ENCODE measurements around the gene SEMA6A. TPM values are rescaled to one million over a fixed set of nuclear protein-coding genes. Genes with fewer than 3 reads are reported as not detected.

The SEMA6A gene
- total RNA-seq, 2 experiments from 2014 or later: not detected

DNA sequence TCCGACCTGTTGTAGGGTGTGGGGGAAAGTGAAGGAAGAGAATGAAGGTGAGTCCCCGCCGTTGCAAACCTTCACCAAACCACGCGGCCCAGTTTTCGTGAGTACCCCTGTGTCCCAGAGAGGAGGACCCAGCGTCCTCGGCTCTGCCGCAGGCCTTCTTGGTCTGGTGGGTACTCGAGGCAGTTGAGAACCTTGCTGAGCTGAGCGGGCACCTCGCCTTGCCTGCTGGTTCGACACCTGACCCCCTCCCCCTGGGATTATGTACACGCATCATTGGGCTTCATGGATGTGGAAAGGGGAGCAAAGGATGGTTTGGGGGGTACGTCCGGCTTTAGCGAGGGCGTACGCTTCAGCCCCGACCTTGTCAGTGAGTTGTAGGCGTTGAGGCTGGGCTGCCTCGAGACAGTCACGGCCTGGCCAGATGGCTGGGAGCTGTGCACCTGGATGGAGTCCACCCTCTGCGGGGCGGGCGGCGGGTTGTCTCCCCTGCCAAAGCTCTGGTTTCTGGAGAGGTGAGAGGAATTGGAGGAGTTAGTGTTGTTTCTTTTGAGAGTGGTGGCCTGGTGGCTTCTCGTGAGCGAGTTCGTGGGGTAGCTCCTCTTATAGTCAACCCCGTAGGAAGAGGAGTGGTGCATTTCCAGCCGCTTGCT lies 128.1 kb downstream of the SEMA6A start:
- no peak overlapping the region for H3K27ac Mint-ChIP-seq
- peaks cover 22% of the 10 kb centered on the region for H3K36me3 Mint-ChIP-seq
- H3K4me1 Mint-ChIP-seq: no peaks in the 10 kb centered on the region
- no peak for DNase-seq
- no peaks in the 10 kb centered on the region for H3K27me3 Mint-ChIP-seq
- no peaks in the 10 kb centered on the region for H3K9me3 Mint-ChIP-seq
- no peak overlapping the region for H3K4me3 Mint-ChIP-seq

DNA sequence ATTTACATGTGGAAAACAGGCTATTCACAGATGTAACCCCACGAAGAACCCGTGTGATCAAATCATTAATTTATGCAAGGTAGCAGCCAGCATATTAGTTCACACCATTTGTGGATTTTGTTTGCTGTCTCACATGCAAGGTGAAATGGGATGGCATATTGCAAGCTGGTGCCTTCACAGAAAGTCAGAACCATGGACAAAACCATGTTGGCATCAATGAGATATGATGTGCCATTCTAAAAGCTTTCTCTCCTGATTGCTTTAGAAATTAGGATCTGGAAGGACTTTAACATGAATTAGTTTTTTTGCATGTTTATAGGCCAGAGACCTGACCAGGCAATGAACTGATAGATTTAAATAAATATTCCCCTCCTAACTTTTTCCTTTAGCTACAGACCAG lies 129.3 kb downstream of the SEMA6A start:
- Mint-ChIP-seq H3K36me3 (peaks cover 17% of the 10 kb centered on the region), H3K9me3 (no peaks in the 10 kb centered on the region), H3K4me1 (no peaks in the 10 kb centered on the region), H3K27me3 (no peaks in the 10 kb centered on the region), H3K4me3 (no peak overlapping the region), H3K27ac (no peak overlapping the region)
- no peak for DNase-seq

GRCh38 chr5:116444373-116445295 lies 130.0 kb downstream of the SEMA6A start:
- H3K4me1 Mint-ChIP-seq: no peaks in the 10 kb centered on the region
- DNase-seq: no peak
- no peaks in the 10 kb centered on the region for H3K27me3 Mint-ChIP-seq
- H3K4me3 Mint-ChIP-seq: no peak overlapping the region
- H3K36me3 Mint-ChIP-seq: peaks cover 17% of the 10 kb centered on the region
- H3K27ac Mint-ChIP-seq: no peak overlapping the region
- no peaks in the 10 kb centered on the region for H3K9me3 Mint-ChIP-seq

DNA sequence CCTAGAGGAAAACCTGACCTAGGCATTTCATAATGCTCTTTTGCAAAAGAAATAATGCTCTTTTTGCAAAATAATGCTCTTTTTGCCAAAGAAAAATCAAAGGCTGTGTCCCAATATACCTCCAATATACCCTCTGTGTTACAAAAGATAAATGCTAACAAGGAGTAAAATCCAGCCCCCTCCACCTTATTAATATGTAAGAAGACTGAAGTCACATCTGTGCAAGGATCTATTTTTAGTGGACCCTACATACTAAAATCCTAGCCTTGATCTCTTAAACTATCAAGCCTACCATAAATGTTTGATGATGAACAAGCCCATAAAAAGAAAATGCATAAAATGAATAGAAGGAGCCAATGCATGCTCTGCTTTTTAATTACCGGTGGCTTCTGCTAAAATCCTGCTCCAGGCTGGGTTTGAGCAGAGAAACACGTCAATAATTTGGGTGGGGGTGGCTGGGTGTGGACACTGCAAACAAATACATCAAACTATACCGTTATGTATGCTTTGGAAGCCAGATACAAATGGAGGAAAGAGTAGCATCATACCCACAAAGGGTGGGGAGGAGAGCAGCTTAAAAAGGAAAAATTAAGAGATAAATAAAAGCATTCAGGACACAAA lies 131.6 kb downstream of the SEMA6A start:
- no peak overlapping the region for H3K27ac Mint-ChIP-seq
- H3K36me3 Mint-ChIP-seq: peaks cover 15% of the 10 kb centered on the region
- no peaks in the 10 kb centered on the region for H3K4me1 Mint-ChIP-seq
- H3K9me3 Mint-ChIP-seq: no peaks in the 10 kb centered on the region
- no peak for DNase-seq
- no peak overlapping the region for H3K4me3 Mint-ChIP-seq
- no peaks in the 10 kb centered on the region for H3K27me3 Mint-ChIP-seq

GRCh38 chr5:116442095-116442534 lies 132.5 kb downstream of the SEMA6A start:
- peaks cover 12% of the 10 kb centered on the region for H3K36me3 Mint-ChIP-seq
- DNase-seq: no peak
- no peaks in the 10 kb centered on the region for H3K9me3 Mint-ChIP-seq
- H3K27me3 Mint-ChIP-seq: no peaks in the 10 kb centered on the region
- H3K4me3 Mint-ChIP-seq: no peak overlapping the region
- H3K4me1 Mint-ChIP-seq: no peaks in the 10 kb centered on the region
- no peak overlapping the region for H3K27ac Mint-ChIP-seq

DNA sequence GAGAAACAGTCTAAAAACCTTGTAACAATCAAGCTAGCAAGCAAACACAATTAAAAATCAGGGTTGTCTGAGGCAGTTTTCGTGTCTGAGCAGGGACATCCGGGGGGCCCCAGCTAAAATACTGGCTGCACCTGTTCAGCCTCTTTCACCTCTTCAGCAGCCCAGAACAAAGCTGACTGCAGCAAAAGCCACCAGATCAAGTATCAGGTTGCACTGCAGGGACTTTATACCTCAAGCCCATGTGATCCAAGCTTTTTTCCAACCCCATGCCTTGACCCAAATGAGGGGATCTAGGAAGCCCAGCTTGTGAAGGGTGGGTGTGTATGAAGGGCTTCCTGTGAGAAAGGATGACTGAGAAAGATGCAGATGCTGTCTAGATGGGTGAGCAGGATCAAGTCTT lies 133.4 kb downstream of the SEMA6A start:
- DNase-seq: no peak
- no peaks in the 10 kb centered on the region for H3K27me3 Mint-ChIP-seq
- H3K27ac Mint-ChIP-seq: no peak overlapping the region
- H3K9me3 Mint-ChIP-seq: no peaks in the 10 kb centered on the region
- H3K36me3 Mint-ChIP-seq: peaks cover 7% of the 10 kb centered on the region
- H3K4me3 Mint-ChIP-seq: no peak overlapping the region
- H3K4me1 Mint-ChIP-seq: no peaks in the 10 kb centered on the region

- H3K4me3 Mint-ChIP-seq: no peak overlapping the region
- no peak for DNase-seq
- H3K27ac Mint-ChIP-seq: no peak overlapping the region
- no peaks in the 10 kb centered on the region for H3K27me3 Mint-ChIP-seq
- H3K9me3 Mint-ChIP-seq: no peaks in the 10 kb centered on the region
- peaks cover 4% of the 10 kb centered on the region for H3K36me3 Mint-ChIP-seq
- no peaks in the 10 kb centered on the region for H3K4me1 Mint-ChIP-seq
These were observed 134.1 kb downstream of the SEMA6A start for GRCh38 chr5:116440457-116441001.

- H3K4me1 Mint-ChIP-seq: no peaks in the 10 kb centered on the region
These were observed 134.7 kb downstream of the SEMA6A start for GRCh38 chr5:116439905-116440304.

DNA sequence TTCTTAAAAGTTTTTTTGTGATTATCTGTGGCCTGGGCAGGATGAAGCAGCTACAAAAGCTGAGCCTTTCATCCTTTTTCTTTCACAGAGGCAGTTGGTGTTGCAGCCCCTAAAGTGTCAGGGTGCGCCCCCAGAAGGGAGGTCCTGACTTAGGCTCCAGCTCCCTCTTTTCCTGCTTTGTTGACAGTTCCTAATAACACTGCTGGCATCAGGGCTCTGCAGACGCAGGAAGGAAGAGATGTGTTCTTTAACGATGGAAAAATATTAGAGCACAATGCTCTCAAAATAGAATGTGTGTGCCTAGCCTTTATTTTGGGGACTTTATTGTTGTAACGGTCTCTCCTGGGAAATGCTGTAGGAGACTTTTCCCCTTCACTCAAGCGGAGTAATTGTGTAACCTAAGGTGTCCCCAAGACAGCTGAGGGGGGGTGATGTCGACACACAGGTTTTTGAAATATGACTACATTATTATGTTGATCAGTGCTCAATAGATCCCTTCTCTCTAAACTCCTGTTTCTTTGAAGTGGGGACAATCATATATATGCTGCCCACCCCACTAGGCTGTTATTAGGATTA lies 135.6 kb downstream of the SEMA6A start:
- no peaks in the 10 kb centered on the region for H3K4me1 Mint-ChIP-seq
- H3K36me3 Mint-ChIP-seq: peaks cover 9% of the 10 kb centered on the region
- H3K27me3 Mint-ChIP-seq: no peaks in the 10 kb centered on the region
- no peak for DNase-seq
- no peak overlapping the region for H3K4me3 Mint-ChIP-seq
- no peaks in the 10 kb centered on the region for H3K9me3 Mint-ChIP-seq
- no peak overlapping the region for H3K27ac Mint-ChIP-seq

More at GRCh38 chr5:116439905-116440304, 134.7 kb downstream of the SEMA6A start:
- no peaks in the 10 kb centered on the region for H3K9me3 Mint-ChIP-seq
- no peak overlapping the region for H3K4me3 Mint-ChIP-seq
- no peak overlapping the region for H3K27ac Mint-ChIP-seq
- no peaks in the 10 kb centered on the region for H3K27me3 Mint-ChIP-seq
- no peak for DNase-seq
- peaks cover 5% of the 10 kb centered on the region for H3K36me3 Mint-ChIP-seq

DNA sequence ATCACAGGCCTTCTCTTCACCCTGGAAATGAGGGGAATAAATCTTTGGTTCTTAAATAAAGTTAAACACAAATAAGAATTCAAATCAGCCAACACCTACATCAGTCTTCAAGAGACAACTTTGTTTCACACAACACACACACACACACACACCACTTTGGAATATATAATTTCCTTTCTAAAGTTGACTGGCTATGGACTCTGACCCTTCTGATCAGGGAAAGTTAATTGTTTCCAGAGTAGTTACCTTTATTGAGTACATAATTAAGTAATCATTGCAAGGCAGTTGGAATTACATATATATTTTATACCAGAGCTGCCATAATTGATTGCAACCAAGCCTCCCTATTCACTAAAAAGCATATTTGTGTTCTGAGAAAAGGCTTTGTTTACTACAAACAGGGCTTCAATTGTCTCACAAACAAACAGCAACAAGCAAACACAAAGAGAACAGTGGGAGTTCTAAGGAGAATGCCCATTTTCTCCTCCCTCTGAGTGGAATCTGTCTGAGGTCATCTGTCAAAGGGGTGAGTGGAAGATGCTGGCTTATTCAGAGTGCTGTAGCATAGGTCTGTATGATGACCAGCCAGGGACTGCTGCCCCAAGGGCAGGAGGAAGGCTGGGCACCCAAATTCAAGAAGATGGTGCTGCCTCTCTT lies 136.6 kb downstream of the SEMA6A start:
- no peaks in the 10 kb centered on the region for H3K4me1 Mint-ChIP-seq
- no peak overlapping the region for H3K4me3 Mint-ChIP-seq
- H3K27ac Mint-ChIP-seq: no peak overlapping the region
- peaks cover 15% of the 10 kb centered on the region for H3K36me3 Mint-ChIP-seq
- no peaks in the 10 kb centered on the region for H3K27me3 Mint-ChIP-seq
- DNase-seq: no peak
- no peaks in the 10 kb centered on the region for H3K9me3 Mint-ChIP-seq

DNA sequence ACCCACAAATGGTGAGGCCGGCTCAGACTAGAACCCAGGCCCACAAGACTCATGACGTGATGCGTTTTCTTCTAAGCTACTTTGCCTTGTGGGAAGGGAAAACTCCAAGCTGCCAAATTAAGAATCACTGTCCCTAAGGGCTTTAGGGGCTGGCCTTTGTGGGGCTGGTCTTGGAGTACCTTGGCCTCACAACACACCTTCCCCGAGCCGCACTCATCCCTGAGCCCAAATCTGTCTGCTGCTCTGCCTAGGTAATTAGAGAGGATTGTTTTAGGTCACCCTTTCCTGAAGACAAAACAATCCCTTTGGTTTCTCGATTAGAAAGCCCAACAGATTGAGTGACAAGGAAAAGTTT lies 137.3 kb downstream of the SEMA6A start:
- no peaks in the 10 kb centered on the region for H3K9me3 Mint-ChIP-seq

GRCh38 chr5:116436674-116437350 lies 137.8 kb downstream of the SEMA6A start:
- Mint-ChIP-seq H3K36me3 (peaks cover 16% of the 10 kb centered on the region), H3K27ac (no peak overlapping the region), H3K9me3 (no peaks in the 10 kb centered on the region), H3K4me3 (no peak overlapping the region), H3K4me1 (no peaks in the 10 kb centered on the region), H3K27me3 (no peaks in the 10 kb centered on the region)
- no peak for DNase-seq

More for the DNA sequence above, 137.3 kb downstream of the SEMA6A start:
- Mint-ChIP-seq H3K4me3 (no peak overlapping the region), H3K27me3 (no peaks in the 10 kb centered on the region), H3K27ac (no peak overlapping the region), H3K4me1 (no peaks in the 10 kb centered on the region), H3K36me3 (peaks cover 16% of the 10 kb centered on the region)
- no peak for DNase-seq

DNA sequence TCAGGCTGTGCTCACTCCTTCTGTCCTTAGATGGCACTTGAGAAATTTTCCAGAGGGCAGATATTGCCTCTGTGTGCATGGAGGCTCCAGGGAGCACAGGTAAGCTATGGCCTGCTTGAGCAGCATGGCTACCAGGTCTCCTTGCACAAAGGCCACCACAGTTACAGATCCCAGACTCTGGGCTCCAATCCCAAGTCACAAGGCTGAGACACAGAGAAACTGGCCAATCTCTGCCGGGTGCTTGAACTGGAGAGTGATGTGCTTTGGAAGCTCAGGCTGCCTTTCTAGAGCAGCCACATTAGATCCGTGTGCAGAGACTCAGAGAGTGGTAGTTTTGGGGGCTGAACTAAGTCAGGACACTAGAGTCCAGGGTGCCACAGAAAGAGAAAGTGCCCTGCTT lies 145.7 kb downstream of the SEMA6A start:
- no peaks in the 10 kb centered on the region for H3K9me3 Mint-ChIP-seq
- H3K36me3 Mint-ChIP-seq: peaks cover 13% of the 10 kb centered on the region
- no peak for DNase-seq
- no peaks in the 10 kb centered on the region for H3K4me1 Mint-ChIP-seq
- H3K27ac Mint-ChIP-seq: no peak overlapping the region
- no peak overlapping the region for H3K4me3 Mint-ChIP-seq
- H3K27me3 Mint-ChIP-seq: no peaks in the 10 kb centered on the region

GRCh38 chr5:116428413-116428812 lies 146.2 kb downstream of the SEMA6A start:
- peaks cover 11% of the 10 kb centered on the region for H3K36me3 Mint-ChIP-seq
- H3K9me3 Mint-ChIP-seq: no peaks in the 10 kb centered on the region
- H3K27ac Mint-ChIP-seq: no peak overlapping the region
- H3K4me3 Mint-ChIP-seq: no peak overlapping the region
- no peak for DNase-seq
- H3K27me3 Mint-ChIP-seq: no peaks in the 10 kb centered on the region
- no peaks in the 10 kb centered on the region for H3K4me1 Mint-ChIP-seq
